M059J (cell line): ENCODE results near the gene HOXA4. TPM values are rescaled to one million over a fixed set of nuclear protein-coding genes. Genes with fewer than 3 reads are reported as not detected.
A peak's percentile ranks its signal among the peaks of the same experiment; 100 is the strongest.

Source experiments
- DNase-seq: peaks from one replicate; pipeline ENCODE4 v3.0.0-alpha.2; 2012; ENCODE audit warnings: low read depth
- total RNA-seq: library from RNA; depleted of rRNA; stranded (reverse); fragments of >200 nt; shearing (Covaris generic); gene quantifications from 2 replicates; pipeline ENCODE4 v1.2.3, GENCODE V29; 2014

Gene HOXA4
- total RNA-seq, 1 experiment from 2014 or later = 5.8 TPM

DNA sequence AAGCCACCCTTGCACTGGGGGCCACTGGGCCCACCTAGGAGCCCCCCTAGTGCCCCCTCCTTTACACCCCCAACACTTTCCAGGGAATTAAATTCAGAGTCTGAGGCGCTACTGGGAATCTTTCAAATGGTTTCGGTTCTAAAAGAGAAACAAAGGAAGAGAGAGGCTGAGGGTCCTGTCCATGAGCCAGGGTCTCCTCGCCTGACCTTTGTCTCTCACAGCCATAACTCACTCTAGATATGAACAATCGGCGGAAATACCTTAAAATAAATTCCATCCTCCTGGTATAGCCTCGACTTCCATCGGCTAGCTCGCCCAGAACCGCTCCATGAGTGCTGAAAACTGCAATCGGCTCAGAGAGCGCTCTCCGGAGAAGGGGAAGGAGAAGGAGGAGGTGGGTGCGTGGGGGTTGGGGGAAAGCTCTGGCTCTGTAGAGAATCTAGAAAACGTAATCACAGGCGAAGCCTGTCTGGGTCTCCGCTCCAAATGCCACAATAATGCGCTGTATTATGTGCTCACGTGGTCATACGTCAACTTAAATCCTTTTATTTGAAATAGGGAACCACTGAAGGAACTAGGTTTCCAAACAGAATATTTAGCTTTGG, 12.6 kb downstream of the HOXA4 start:
- no peak for DNase-seq

DNA sequence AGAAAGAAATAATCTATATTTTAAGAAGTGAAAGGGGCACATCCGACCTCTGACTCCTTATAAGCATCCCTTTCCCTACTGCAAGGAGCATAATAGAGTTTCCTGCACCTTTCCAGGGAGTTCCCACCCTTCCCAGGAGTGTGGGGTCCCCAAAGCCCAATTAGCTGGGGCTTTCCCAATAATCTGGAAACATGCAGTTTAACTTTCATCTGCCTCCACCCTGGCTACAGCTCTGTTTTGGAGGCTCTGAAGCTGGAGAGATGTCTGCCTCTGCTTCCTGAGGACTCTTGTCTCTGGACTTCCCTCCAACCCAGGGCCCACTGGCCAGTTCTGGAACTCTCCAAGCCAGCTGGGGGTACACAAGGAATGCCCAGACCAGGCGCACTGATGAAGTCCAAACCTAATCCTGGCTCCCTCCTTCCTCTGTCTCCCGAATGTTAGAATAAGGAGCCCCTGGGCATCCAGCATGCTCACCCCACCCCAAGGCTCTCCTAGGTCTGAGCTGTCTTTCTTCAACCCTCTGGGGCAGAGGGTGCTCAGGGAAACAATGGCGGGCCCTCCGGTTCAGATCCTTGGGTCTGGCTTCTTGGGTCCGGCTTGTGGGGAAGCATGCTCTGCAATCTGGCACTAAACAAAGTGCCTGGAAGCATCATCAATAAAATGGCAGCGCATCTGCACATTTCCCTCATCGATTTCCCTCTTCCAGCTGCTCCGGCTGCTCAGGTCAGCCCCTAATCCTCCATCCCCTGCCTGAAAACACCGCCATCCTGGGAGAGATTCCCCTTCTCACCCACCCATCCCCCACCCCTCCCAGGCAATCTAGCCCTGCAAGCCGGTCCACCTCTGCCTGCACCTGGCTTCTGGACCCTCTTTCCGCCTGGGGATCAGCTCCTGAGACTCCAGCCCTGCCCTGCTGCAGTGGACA, 13.3 kb downstream of the HOXA4 start:
- DNase-seq = no peak

DNA sequence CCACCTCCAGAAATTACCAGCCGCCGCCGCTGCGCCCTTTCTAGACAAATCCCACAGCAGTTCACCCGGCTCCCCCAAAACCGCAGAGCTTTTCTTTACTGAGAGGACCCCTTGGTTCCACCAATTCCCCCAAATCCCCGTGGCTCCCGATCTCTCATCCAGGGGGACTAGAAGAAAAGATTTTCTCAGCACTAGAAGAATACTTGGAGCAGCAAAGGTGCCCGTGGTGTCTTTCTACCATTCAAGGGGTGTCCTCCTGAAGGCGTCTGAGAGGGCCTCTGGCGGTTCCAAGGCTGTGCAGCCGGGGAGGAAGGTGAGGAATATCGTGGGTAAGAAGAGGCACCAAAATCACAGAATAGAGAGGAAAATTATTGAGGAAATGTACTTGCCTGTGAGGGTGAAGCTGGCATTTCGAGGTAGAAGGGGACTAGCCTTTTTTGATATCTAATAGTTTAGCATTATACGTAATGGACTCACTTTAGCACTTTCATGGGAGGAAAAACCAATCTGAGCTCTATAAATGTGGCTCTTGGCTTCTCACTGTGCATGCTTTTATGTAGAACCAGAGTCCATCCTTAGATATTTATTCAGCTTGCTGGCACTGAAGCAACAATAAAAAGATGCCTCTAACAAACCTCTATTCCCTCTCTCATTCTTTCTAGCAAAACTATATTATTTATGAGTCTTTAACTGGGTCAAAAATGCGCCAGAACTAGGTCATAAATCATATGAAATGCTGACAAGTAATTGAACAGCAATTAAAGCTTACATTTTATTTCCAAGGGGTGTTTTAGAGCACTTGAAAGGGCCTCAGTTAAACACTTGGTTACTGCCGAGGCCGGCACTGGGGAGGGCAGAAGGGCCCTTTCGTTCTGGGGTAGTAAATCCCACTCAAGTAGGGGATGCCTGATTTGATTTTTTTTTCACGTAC, 14.3 kb downstream of the HOXA4 start:
- no peak for DNase-seq

DNA sequence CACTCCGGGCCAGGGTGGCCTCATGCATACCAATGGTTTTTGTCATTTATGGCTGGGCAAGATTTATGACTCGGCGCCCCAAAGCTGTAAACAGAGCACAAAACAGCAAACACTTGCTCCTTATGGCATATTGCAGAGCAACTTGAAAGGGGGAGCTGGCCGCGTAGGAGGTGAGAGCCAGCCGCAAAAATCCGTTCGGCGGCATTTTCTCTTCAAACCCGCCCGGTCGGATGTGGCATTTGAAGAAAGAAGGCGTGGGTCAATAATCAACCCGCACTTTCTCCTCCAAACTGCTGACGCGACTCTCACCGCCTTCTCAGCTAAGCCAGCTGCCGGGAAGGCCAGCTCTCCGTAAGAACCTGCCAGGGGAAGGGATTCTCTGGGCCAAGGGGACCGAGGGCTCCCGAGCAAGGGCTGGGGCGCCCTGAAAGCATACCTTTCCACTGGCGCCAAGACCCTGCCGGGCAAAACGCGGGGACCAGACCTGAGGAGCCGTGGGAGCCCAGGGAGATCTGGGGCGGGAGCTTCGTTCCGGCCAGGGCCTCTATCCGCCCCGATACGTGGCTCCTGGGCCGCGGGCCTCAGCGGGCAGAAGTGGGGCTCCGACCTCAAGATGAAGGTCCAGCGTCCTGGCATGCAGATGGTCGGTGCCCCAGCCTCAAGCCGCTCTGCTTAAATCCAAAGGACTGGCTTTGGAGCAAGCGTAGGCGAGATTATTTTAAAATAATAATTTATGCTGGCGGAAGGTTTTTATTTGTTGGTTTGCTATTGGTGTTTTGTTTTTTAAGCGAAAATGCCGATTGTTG, 15.1 kb downstream of the HOXA4 start:
- peak; percentile 83 for DNase-seq

DNA sequence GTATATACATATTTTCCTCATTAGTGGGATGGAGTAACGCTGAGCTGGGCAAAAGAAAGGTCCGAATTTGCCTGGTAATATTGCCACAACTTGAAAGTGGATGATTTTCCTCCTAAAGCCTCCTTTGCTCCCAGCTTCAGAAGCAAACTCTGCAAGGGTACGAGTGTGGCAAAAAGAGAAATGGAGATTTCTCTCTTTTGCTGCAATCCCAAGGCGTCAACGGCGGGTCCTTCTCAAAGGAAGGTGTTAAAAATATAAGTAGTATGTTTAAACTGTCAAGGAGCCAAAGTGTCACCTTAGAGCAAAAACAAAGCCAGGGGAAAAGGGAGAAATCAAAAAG, 15.7 kb downstream of the HOXA4 start:
- no peak for DNase-seq

DNA sequence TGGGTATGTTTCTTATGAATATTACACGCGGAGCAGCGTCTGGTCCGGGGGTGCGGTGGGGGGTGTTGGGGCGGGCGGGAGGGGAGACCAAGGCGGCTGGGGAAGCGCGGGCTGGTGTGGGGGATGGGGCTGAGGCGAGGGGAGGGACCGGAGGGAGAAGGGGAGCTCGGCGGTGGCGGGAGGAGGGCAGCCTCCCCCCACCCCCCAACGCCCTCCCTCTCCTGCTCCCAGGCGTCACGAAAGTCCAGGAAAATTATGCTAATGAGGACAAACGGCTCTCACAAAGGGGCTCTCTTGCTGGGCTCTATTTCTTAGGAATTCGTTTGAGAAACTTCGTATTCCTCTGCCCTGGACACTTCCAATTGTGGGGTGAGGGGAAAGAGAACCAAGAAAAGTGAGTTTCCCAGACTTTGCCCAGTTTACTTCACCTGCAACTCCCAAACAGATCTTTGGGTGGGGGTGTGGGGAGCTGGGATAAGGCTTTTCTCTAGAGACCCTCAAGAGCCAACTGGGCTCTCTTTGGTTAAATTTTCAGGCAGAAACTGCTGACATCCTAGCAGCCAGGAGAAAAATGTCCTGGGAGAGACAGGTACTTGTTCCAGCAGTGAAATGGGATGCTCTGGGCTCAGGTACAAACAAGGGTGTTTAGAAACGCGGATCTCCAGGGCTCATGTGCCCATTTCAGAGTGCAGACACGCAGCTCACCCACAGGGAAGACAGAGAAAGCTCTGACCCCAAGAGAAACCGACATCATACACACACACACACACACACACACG, 16.4 kb downstream of the HOXA4 start:
- DNase-seq = peak; percentile 72

DNA sequence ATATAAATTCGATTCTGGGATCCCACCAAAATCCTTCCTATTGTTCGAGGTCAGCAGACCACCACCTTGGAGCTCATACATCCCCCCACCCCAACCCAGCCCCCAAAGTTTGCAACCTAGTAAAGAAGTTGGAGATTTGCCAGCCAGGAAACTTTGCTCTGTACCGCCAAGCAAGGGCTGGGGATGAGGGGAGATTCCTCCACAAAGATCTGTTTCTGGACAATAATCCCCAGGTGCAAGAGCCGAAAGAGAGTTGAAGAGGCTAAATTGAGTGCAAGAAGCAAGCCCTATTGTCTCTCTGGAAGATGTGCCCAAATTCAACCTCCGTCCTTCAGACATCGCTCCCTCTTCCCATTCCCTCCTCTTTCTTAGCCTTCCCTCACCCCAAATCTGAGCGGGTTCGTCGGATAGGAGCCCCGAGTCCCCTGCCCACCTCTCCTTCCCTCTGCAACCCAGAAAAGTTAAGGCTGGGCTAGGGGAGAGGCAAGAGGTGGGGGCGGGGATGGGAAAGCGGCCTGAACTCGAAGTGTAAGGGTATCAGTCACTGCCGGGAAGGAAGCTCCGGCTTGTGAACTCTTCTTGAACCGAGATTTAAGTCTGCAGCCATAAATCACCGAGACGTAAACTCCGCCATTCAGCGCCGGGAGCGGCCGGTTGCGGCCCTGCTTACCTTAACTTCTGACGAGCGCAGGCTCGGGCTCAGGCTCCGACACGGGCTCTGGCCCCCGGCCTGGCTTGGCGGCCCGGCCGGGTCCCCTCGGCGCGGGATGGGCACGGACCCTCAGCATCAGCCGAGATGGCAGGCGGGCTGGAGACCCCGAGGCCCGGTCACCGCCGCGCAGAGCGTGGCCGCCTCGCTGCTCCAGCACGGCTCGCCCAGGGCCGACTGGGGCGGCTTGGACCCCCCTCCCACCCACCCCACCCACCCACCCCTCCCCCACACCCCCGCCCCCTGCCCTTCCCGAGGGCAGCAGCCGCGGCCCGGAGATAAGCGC, 17.3 kb downstream of the HOXA4 start:
- DNase-seq = peak; percentile 92

DNA sequence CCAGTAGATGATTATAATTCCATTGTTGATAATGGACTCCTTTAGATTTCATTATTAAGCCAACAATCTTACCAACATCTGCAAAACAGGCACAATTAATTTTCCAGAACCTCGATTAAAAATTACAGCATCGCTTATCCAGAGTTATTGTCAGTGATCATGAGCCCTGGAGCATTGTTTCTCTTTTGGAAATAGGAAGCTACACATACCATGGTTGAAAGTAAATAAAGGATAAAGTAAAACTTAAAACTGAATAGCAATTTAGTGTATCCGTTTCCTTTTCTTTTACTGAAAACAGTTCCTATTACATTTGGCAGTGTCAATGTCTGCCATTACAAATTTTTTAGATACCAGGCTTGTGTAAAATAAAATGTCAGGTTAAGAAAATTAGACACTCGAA, 18.2 kb downstream of the HOXA4 start:
- no peak for DNase-seq

DNA sequence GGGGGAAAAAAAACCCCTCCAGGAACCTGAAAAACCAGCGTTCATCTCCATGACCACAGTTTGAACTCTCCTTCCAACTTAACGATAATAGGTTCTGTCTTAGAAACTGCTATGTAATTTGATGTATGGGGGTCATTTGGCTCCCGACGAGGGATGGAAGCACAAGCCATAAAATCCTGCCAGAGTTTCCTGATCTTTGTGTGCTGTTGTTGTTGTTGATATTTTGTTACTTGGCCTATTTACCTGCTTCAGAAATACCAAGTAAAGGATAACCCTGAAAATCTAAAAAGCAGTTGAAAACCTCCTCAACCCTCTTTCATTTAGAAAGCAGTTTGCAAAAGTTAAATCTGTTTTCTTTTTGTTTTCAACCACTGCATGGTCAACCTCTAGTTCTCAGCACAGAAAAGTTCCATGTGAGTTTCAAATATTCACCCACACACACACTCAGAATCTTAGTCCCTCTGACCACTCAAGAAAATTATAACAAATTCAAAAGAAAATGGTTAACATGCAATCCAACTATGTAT, 18.7 kb downstream of the HOXA4 start:
- no peak for DNase-seq

DNA sequence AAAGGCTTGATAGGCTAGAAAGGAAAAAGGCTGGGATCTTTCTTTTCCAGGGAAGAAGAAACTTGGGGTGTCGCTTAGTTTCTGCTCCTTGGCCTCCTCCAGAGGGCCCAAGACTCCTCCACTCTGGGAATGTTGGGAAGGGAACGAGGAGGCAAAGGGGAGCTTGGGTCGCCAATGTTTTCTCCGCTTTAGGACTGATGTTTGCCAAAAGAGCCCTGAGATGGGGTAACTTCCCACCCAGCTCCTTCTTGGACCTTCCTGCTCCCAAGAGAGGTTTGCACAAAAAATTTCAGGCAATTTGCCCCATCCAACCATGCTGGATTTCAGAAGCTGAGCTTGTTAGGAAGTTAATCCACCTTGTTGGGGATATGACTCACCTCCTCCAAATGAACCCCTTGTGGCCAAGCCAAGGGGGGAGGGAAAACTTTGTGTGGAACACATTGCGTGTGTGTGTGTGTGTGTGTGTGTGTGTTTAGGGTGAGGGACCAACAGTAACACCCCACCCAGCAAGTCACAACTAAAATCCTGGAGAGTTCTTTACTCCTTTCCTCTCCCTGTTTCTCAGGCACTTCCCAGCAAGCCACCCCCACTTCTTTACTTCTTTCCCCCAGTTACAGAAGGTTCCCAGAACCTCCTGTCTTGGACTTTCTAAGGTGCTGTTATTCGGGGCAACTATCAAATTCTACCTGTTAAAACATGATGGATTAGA, 19.4 kb downstream of the HOXA4 start:
- peak; percentile 92 for DNase-seq

DNA sequence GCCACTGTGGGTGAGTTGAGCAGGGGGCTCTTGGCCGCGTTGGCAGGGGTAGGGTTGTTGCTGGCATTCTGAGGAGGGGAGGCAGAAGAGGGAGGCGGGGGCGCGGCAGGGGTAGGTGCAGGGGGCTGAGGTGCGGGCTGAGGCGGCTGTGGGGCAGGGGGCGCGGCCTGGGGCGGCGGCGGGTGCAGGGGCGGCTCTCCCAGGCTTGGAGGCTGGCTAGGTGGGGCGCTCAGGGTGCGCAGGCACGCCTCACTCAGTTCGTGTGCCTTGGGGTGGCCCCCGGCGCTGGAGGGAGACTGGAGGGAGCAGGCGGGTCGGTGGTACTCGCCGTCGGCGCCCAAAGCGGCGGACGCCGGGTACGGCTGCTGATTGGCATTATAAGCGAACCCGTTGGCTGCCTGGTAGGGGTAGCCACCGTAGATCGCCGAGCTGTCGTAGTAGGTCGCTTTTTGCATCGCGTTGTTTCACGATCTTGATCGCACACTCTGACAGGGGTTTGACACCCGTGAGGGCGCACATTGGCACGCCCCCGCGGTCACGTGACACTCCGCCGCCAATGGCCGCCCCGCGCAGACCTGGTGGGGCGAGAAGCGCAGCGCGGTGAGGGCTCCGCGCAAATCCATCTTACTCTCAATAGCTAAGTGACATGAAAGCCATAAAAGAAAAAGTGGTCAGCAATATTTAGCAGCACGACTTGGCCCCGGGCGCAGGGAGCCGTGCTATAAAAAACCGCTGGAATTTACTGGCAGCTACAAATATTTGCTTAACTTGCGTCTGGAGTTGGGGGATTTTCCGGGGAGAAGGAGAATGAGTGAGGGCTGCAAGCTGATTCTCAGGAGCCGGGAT, 20.1 kb downstream of the HOXA4 start:
- peak; percentile 79 for DNase-seq

DNA sequence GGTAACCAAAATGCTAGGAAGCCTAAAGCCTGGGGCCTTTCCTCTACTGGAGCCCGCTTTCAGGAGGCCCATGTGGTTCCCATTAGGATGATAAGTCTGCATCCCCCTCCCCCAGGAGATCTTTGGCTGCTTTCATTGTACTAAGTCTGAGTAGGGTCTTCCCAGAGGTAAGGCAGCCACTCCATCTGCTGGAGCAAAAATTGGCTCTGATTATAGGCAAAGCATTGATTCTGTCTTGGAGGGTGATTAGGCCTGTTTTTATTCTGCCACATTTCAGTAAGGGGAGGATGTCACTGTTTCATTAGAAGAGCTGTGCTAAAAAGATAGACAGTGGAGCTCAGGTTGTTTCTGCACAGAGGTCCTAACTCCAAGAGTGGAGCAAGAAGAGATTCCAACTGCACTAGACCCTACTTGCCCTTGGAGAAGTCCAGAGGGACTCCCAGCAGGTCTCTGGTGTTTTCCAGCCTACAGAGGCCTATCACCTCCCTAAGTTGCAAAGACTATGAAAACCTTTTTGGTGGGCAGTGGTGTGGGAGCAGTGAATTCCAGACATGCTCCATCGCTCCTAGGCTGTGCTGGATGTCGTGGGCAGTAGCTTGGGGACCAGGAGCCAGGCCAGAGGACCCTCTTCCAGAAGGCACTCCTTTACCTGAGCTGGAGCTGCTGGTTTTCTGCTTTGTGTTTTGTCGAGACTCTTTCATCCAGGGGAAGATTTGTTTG, 20.9 kb downstream of the HOXA4 start:
- DNase-seq = no peak

DNA sequence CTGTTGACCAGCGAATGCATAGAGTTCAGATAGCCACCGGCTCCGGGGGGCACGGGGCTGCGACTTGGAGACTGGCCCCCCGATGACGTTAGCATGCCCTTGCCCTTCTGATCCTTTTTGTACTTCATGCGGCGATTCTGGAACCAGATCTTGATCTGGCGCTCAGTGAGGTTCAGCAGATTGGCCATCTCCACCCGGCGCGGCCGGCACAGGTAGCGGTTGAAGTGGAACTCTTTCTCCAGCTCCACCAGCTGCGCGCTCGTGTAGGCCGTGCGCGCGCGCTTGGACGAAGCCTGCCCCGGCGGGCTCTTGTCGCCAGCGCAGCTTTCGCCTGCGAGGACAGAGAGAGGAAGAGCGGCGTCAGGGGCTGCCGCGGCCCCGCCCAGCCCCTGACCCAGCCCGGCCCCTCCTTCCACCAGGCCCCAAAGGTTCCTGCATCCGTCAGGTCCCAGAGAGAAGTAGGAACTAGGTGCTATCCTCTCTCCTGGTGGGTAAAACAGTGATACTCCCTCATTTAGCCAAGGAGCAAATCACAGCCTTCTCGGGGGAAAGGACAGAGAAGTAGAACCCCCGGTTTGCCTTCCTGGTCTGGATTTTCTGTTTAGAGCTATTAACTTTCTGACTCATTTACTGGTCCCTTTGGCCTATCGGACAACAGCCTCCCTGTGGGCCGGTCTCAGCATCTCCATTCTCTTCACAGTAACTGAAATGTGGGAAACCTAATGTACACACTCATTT, 22.0 kb downstream of the HOXA4 start:
- DNase-seq = peak; percentile 37

DNA sequence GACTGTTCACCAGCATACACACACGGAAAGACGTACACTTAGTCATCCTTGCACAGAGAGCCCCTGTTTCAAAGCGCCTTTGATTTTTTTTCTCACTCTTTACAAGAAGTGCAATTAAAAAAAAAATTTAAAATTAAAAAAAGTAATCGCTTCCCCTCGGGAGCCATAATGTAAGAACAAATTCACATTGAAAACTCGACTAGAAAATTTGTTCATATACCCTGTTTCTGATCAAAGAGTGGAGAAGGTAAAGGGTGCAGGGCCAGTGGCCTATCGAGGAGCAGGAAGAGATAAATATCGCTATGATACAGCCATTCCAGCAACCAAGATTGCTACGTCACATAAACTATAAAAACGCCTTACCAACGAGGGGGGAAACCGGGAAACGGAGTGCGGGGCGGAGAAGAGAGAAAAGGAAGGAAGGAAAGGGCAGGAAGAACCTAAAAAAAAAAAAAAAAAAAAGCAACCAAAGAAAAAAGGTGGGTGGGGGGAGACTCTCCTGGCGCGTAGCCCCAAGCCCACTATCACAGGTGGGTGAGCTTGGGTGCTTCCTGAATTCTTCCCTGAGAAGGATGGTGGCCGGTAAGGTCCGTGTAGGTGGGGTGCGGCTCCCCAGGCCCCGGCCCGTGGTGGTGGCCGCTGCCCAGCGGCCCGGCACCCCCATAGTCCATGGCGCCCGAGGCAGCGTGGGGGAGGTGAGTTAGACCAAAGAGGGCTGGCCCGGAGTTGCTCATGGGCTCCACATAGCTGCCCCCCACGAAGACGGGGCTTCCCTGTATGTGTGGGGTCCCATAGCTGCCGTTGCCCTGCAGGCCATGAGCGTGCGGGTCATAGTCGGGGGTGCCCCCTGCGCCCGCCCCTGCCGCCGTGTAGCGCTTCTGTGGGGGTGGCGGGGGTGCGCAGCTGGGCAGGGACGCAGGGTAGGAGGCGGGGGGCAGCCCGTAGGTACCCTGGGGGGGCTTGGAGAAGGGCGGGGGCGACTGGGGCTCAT, 22.9 kb downstream of the HOXA4 start:
- DNase-seq = no peak

DNA sequence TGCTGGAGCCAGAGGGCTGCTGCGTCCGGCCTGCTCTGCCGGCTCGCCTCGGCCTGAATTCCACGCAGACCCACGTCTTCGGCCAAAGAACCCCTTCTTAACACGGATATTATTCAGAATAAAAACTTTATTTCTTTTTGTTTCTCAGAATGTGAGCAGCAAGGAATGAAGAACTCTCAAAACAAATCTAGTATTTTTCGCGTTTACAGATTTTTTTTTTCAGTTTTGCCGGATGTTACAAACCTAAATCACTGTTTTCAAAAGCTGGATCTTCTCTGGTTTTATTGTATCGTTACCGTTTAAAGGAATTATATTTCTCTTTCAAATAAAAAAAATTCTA, 23.7 kb downstream of the HOXA4 start:
- no peak for DNase-seq
